C4-2B (cell line): ENCODE data around the gene LINGO1.

Source experiments
- H3K27ac ChIP-seq: fragments of 450-650 bp; 2 replicates; pipeline ENCODE4 v1.5.1; 2017
- CTCF ChIP-seq: fragments of 450-650 bp; conservative IDR thresholded peaks from 2 replicates; pipeline ENCODE4 v1.5.1; 2017; ENCODE audit warnings: mild to moderate bottlenecking
- ZFX ChIP-seq: fragments of 450-650 bp; IDR thresholded peaks from 2 replicates; pipeline ENCODE4 v1.6.1; 2017

Gene LINGO1

GRCh38 chr15:77584691-77585090, 48.0 kb downstream of the LINGO1 start:
- H3K27ac ChIP-seq, result no peak overlapping the region
- TF ChIP-seq ZFX (no peak), CTCF (no peak)

DNA sequence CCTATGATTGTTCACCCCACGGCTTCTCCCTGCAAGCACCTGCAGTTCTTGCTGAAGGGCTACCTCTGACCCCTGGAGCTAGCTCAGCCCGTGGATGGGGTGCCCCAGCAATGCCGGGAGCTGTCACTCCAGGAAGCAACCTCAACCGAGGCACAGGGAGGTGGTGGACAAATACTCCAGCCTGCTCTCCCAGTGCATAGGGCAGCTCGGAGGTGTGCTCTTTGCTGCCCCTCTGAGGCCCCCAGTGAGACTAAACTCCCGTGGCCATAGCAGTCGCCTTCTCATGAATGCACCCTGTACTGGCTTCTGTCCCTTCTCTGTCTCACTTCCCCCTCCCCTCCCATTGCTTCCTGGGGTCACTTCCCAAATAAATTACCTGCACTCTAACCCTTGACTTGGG, 48.5 kb downstream of the LINGO1 start:
- no peak for TF ChIP-seq ZFX
- no peak for TF ChIP-seq CTCF
- no peak overlapping the region for H3K27ac ChIP-seq

DNA sequence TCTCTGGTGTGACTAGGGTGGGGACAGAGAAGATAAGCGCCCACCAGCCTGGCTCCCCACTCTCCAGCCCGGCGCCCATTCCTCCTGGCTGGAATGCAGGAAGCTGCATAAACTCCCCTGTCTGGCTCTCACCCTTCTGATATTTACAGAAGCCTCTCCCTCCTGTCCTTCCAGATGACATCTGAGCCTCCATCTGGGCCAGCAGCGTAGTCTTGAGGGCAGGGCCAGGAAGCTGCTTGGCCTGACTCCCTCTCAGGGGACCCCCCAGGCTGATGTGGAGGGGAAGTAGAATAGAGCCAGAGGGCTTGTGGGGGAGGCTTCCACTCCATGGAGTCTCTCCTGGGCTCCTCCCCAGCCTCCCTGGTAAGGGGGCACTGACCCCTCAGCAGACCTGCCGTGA, 49.9 kb downstream of the LINGO1 start:
- H3K27ac ChIP-seq, result no peak overlapping the region
- TF ChIP-seq CTCF, result no peak

DNA sequence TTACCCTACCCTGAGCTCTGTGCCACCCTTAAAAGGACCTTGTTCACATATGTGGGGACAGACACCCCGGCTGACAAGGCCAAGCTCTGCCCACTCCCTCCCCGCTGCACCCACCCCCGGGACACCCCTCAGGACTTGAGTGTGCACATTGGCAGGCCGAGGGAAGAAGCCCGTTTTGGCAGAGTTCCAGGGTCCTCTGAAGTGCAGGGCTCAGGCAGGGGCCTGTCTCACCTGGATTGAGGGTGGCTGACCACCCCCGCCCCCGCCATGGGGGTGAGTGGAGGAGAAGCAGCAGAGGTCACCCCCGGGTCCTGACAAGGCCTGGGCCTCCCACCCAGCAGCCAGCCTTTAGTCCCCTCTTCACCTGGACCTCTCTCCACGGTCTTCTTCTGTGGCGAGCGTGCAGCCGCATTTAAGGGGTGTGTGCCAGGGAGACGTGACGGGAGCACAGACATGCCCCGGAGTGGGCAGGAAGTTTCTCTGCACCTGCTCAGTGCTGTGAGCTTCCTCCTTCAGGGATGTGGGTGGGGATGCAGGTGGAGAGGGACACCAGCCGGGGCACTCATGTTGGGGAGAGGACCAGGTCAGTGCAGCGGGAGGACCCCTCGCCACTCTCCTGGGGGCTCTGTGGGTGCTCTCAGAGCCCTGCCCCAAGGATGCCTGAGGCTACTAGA, 50.7 kb downstream of the LINGO1 start:
- TF ChIP-seq ZFX (no peak), CTCF (no peak)
- H3K27ac ChIP-seq, result no peak overlapping the region

DNA sequence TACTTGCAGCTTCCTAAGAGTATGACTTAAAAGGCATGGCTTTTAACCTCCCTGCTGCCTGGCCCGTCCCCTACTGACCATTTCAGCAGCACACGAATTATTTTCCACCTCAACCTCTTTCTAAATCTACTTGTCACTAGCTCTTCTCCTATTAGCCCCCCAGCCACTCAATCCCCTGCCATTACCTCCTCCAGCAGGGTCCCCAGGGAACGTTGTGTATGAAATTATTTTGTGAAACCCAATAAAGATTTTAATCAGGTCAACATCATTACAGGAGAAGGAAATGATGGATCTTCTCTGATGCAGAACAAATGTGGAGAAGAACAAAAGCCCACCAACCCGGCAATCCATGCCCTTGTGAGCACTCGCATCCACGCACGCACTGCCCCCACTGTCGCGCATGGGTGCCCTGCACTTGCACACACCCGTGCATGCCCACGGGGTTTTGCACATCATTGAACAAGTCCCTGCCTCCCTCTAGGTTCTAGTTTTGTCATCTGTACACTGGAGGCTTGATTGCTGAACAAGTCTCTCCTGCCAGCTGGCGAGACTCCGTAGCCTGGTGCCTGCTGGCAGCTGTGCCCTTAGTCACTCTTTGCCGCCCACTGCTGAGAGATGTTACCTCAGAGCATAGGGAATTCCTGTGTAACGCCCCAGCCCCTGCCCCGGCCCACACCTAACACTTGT, 51.6 kb downstream of the LINGO1 start:
- TF ChIP-seq ZFX (no peak), CTCF (no peak)
- H3K27ac ChIP-seq, result no peak overlapping the region

DNA sequence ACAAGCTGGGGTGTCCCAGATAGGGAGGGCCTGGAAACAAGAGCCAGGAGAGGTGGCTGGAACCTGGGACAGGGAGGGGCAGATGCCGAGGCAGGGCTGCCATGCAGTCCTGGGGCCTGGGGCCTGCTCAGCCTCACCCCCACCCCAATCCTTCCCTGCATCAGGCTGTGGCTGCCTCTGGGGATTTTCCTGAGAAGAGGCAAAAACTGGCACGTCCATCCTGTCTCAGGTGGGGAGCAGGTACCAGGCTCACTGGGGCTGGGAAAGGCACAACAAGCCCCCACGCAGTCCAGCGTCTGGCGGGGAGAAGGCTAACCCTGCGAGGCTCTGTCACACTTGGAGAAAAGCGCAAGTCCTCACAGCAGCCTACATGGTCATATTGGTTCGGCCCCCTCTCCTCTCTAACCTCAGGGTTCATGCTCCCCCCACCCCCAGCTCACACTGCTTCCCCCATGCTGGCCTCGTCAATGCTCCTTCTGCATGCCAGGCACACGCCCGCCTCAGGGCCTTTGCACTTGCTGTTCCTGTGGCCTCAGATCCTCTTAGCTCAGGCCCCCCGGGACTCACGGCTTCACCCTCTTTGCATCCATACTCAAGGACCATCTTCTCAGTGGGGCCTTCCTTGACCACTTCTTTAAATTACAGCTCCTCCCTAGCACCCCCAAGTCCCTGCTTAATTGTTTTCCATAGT, 53.1 kb downstream of the LINGO1 start:
- H3K27ac ChIP-seq, result no peak overlapping the region
- TF ChIP-seq ZFX, result no peak
- TF ChIP-seq CTCF, result no peak
